HG02943 (cell line): Measurements from ENCODE around the gene COP1.
"Not testable (repeated sequence)": the region's sequence is repeated elsewhere in the genome, so short reads cannot be mapped to it uniquely, and the experiment has no call there.

ENCODE experiments used
- ATAC-seq: cut with Tn5 transposase; IDR thresholded peaks from one replicate; pipeline ENCODE4 v1.9.1; 2021; ENCODE audit warnings: mild to moderate bottlenecking, low read depth, moderate library complexity; ENCODE audit not compliant: unreplicated experiment

Gene COP1

GRCh38 chr1:176206961-176207902, at the start of gene COP1:
COP1 (minus strand) TSS chr1:176207286; CDS start chr1:176206978, 308 bp downstream.
- ATAC-seq: peak; percentile 72

- no peak for ATAC-seq
Observed at GRCh38 chr1:176252191-176252590, 45.1 kb upstream of the COP1 start.

DNA sequence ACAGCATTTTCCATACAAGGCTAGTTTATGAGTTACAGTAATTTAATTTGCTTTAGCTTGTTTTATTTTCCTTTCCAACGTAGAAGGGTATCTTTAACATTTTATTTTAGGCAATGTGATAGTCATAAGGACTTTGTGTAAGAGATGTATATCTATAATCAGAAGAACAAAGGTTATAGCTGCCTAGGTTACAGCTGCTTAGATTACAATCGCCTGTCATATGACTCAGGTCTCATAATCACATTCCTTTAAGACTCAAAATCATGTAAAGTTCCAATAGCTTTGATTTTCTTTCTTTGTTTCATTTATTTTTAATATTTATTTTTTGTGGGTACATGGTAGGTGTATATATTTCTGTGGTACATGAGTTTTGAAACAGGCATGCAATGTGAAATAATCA, 37.8 kb upstream of the COP1 start:
- no peak for ATAC-seq

- ATAC-seq: no peak
Observed at GRCh38 chr1:176243746-176244145, 36.7 kb upstream of the COP1 start.

DNA sequence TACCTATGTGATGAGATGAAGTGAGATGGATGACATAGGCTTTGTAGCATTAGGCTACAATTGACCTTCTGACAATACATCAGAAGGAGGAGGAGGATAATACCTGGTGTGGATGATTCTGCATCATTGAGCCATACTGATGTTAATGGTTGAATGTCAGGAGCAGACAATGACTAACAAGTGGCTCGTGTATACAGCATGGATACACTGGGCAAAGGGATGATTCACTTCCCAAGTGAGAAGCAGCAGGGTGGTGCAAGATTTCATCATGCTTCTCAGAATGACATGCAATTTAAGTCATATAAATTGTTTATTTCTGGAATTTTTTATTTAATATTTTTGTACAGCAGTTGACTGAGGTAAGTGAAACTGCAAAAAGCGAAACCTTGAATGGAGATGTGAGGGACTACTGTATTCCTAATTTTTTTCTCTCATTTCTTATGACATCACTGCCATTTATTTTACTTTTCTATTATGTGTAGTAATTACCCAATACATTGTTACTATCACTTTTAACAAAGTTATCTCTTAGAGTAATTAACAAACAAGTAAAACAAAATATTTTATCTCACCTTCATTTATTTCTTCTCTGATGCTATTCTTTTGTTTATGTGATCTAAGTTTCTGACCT, 34.4 kb upstream of the COP1 start:
- ATAC-seq: no peak

GRCh38 chr1:176233657-176234056, 26.6 kb upstream of the COP1 start:
- not testable (repeated sequence) for ATAC-seq

DNA sequence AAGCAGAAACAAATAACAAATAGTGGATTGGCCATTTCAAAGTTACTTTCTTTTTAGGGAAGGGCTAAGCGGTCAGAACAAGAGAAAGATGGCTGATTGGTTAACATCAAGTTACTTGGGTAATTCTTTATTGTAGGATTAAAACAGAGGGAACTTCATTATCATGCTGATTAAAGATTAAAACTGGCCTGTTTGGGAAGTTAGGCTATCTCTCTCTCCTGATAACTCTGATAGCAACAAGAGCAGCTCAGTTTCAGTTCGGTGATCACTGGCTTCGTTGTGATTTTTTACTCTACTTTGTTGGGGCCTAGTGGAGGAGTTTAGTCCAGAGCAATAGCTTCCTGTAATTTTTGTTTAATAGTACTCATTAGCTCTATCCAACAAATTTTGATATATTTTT, 20.5 kb upstream of the COP1 start:
- ATAC-seq: no peak

DNA sequence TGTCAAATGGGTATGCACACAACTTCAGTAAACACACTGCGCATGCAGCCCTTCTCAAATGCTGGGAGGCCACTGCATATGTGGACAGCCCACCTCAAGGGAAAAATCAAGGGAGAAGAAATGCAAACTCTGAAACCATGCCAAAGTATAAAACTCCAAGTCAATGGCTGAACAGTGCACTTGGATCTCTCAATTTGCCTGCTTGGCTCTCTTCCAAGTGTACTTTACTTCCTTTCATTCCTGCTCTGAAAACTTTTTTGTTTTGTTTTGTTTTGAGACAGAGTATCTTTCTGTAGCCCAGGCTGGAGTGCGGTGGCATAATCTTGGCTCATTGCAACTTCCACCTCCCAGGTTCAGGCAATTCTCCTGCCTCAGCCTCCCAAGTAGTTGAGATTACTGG, 18.8 kb upstream of the COP1 start:
- no peak for ATAC-seq

GRCh38 chr1:176225479-176225875, 18.4 kb upstream of the COP1 start:
- no peak for ATAC-seq

DNA sequence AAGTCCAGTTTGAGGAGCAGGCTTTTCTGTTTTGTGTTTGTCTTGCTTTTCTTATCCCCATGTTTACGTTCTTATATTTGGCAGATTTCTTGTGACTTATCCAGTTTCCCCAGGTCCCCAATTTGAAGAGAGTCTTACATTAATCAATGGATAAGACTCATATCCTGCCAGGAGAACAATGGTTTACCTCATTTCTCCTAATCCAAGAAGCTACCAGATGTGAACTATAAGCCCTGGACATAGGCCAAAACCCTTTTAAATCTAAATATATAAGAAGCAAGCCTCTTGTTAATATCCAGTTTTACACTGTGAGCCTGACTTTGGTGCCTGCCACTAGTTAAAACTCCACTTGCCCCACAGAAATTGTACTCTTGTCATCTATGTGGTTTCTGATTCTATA, 15.1 kb upstream of the COP1 start:
- no peak for ATAC-seq

- ATAC-seq: no peak
Observed at GRCh38 chr1:176220100-176220689, 13.1 kb upstream of the COP1 start.

DNA sequence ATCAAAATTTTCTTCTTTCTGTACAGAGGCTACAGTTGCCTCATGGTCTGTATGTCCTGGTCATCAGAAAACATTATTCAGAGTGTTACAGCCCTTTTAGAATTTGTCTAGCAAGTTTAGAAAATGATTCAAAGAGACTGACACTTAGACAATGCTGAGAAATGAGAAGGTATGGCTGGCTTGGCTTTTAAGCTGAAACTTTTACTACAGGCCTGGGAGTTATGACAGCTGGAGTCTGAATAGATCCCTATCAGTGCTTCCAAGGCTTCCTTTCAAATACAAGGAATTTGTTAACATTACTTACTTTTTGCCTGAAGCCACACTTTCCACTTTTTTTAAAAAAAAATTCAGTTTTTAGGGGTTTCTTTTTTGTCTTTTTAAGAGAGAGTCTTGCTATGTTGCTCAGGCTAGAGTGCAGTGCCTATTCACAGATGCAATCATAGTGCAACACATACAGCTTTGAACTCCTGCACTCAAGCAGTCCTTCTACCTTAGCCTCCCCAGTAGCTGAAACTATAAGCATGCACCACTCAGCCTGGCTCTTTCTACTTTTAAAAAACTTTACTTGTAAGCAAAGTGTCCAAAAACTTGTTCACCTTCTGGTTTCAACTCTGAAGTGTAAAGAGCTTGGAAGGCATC, 10.5 kb upstream of the COP1 start:
- ATAC-seq: no peak

DNA sequence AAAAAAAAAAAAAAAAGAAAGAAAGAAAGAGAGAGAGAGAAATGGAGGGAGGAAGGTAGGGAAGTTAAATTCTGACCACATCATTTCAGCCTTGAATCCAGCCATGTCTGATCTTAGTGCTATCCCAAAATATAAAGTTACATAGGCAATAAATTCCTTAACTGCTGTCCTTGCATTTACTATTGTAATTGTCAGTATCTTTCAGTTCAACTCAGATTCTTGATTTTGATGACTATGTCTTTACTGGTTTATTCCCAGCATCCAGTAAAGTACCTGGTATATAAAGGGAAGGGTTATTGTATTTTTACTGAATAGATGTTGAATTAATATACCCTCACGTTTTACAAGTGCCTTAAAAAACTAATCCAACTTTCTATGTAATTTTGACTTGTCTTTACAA, 8.9 kb upstream of the COP1 start:
- no peak for ATAC-seq

DNA sequence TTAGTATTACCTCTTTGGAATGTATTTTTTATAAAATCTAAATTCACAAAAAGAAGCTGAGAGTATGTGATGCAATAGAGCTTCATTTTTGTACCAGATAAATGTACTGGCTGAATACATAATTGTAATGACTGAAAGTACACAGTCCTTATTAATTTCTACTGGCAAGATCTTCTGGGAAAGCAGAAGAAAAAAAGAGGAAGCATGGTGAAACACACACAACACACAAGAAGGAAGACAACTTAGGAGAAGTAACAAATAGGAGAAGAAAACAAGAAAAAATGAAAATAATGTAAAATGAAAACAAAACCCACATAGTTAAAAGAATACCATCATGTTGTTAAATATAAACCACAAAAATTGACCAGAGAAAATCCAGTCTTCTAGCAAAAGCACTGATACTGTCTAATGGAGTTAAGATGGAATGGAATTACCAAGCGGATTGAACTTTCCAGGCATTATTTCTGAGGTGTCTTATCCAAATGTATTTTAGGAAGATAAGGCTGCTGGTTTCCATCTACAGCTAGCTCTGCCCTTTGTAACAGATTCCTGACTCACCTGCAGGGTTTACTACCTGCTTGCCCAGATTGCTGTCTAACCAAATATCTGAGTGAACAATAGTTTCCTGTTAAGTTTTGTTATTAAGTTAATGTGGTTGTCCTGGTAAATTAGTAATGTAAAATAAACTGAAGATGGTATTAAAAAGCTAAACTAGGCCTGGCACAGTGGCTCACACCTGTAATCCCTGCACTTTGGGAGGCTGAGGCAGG, 4.5 kb upstream of the COP1 start:
- ATAC-seq: no peak

DNA sequence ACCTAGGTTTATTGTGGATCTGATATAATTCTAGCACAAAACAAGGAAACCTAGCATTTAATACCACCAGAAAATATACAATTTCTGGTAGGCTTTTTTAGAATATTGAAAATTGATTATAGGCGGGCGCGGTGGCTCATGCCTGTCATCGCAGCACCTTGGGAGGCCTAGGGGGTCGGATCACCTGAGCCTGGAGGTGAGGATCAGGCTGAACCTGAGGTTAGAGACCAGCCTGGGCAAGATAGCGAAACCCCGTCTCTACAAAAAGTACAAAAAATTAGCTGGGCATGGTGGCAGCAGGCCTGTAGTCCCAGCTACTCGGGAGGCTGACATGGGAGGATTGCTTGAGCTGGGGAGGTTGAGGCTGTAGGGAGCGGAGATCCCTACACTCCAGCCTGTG, 948 bp upstream of the COP1 start:
- no peak for ATAC-seq

DNA sequence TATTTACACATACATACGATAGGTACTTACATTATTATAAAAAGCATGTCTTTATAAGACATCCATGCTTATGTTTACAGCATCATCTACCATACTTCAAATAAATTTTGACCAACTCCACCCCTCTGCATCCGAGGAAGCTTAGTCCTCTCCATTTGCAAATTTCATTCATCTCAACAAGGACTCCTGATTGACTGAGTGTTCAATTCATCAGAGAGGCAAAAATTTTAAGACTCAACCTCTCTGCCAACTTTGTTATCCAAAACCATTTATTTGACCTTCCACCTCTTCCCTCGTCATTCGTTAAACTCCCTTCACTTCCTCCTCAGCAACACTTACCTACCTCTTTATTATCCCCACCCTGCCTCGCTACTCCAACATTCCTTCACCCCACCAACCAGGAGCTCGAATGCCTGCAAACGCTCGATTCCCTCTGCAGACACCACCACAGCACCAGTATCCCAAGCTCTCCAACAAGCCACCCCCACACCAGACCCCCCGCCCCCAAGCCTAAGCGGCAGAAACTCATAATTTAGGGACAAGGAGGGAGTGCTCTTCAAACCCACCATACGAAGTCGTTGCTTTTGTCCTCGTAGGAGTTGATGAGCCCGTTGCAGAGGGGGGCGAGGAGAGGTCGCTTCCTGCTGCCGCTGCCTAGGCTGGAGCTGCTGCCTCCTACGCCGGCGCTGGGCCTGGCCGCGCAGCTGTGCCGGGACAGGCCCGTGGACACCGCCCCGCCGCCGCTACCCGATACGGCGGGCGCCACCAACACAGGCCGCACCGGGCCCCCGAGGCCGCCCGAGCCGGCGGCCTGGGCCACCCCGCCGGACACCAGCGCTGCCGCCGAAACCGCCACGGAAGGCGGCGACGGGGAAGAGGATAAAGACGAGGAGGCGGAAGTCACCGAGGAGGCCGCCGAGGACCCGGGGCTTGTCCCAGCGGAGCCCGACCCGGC, 803 bp downstream of the COP1 start:
- peak; percentile 17 for ATAC-seq

- ATAC-seq: no peak
Observed at GRCh38 chr1:176205332-176205914, 1.7 kb downstream of the COP1 start.

DNA sequence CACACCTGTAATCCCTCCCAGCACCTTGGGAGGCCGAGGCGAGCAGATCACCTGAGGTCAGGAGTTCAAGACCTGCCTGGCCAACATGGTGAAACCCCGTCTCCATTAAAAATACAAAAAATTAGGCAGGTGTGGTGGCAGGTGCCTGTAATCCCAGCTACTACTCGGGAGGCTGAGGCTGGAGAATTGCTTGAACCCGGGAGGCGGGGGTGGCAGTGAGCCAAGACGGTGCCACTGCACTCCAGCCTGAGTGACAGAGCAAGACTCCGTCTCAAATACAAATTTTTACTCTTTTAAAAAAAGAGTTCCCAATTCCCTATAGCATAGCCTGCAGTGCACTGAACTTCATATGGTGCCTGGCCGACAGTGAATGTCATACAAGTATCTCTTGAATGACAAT, 2.4 kb downstream of the COP1 start:
- not testable (repeated sequence) for ATAC-seq

DNA sequence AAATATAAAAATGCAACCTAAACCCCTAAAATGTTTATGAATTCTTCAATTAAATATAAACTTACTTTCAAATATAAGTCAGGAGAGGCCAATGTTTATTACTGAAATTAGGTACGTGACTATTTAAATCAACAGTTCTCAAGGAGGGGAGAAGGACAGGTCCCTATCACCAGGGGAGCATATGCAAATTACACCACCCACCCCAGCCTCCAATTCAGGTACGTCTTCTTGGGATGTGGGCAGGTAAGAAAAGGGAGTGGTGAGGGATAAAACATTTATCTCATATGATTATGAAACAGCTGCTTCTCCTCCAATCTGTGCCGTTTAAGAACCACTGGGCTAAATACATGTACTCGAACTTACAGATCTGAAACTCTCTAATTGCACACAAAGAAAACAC, 3.4 kb downstream of the COP1 start:
- no peak for ATAC-seq
